GM12865 (cell line): ENCODE results near the gene PAWR.
A peak's percentile ranks its signal among the peaks of the same experiment; 100 is the strongest.
"Not testable (repeated sequence)": the region's sequence is repeated elsewhere in the genome, so short reads cannot be mapped to it uniquely, and the experiment has no call there.

Source experiments
- DNase-seq: peaks from one replicate; pipeline ENCODE4 v3.0.0; 2010; ENCODE audit warnings: low read depth
- H3K4me3 ChIP-seq: 2 replicates; pipeline ENCODE4 v1.5.1; 2011; ENCODE audit warnings: mild to moderate bottlenecking, low read depth, low read length, control low read depth
- CTCF ChIP-seq: IDR thresholded peaks from 2 replicates; pipeline ENCODE4 v1.5.1; 2011; ENCODE audit warnings: low read length, control low read depth, low read depth, inconsistent platforms; ENCODE audit not compliant: insufficient read depth; ENCODE audit errors: missing control alignments

PAWR gene

DNA sequence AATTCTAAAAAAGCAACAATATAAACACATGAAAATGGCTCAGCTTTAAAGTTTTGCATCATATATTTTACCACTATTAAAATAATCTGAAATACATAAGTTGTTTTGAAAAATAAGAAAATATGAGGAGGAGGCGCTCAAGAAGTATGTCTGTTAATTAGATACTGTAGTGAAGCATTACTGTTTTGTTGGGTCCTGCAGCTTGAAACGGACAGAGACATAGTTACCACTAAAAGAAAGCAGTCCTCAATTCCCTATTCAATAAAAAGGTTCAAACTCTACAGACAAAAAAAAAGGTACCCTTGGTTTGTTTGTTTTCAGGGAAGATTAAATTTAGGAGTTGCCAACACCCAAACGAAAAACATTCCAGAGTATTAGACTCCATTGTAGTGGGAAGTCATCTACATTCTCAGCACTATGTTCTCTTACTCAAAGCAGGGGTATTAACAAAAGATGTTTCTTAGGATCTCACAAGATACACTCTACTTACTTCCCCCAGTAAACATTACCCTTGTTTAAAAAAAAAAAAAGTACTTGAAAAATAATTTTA, 3.0 kb downstream of the PAWR start:
- no peak for DNase-seq
- peak overlapping the region; percentile 66 for H3K4me3 ChIP-seq

DNA sequence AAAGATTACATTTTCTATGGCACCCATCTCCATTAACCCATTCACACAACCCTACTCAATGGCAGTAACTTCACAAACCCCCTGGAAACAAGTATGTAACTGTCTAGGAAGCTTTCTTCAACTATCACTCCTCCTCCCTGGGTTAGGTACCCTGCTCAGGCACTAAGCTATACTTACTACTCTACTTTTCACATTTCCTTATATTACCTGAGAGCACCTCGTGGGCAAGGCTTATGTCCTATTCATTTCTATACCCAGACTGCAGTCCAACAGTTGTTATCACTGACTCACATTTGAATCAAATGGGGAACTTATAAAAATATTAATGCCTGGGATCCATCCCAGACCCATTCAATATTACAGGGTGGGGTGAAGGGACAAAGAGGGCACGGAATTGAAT, 4.6 kb downstream of the PAWR start:
- no peak for TF ChIP-seq CTCF
- peak; percentile 14 for DNase-seq

More for the DNA sequence above, 3.0 kb downstream of the PAWR start:
- TF ChIP-seq CTCF = no peak

DNA sequence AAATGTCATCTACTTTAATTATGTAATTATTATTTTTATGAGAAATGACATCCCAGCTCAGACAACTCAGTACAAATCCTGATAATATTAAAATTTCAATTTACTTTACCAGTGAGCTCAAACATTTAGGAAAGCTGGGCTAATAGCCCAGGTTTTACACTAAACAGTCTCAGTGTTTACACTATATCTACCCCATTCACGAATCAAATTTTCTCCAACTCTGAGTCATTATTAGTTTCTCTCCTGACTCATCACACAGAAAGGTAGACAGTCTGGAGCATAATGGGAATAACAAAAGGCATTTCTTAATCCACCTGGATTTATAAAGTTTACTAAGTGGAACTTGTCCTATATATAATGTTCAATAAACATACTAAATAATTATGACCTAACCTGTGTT, 5.7 kb downstream of the PAWR start:
- TF ChIP-seq CTCF = no peak
- H3K4me3 ChIP-seq = no peak overlapping the region
- DNase-seq = no peak

More for the DNA sequence above, 4.6 kb downstream of the PAWR start:
- no peak overlapping the region for H3K4me3 ChIP-seq

DNA sequence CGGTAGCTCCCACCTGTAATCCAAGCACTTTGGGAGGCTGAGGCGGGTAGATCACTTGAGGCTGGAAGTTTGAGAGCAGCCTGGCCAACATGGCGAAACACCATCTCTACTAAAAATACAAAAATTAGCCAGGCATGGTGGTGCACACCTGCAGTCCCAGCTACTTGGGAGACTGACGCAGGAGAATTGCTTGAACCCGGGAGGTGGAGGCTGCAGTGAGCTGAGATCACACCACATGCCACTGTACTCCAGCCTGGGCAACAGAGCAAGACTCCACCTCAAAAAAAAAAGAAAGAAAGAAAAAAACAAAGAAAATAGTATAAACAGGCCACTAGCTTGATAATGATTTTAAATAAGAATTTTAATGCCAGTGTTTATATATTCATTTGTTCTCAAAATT, 6.4 kb downstream of the PAWR start:
- not testable (repeated sequence) for H3K4me3 ChIP-seq, DNase-seq

GRCh38 chr12:79682593-79682992, 8.2 kb downstream of the PAWR start:
- H3K4me3 ChIP-seq = no peak overlapping the region
- TF ChIP-seq CTCF = no peak
- no peak for DNase-seq

DNA sequence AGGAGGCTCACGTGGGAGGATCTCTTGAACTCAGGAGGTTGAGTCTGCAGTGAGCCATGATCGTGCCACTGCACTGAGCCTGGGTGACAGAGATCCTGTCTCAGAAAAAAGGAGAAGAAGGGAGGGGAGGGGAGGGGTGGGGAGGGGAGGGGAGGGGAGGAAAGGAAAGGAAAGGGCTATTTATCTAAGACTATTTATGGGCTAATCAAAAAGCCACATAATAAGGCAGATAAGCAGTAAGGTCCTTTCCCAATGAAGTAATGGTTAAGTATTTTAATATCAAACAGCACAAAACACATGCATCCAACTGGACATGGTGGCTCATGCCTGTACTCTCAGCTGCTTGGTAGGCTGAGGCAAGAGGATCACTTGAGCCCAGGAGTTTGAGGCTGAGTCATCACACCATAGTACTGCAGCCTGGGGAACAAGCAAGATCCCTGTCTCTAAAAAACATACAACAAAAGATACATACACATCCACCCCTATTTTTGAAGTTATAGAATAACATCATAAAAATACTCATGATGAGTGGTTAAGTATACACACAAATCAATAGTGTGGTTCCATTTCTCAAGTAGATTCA, 9.7 kb downstream of the PAWR start:
- TF ChIP-seq CTCF = no peak

DNA sequence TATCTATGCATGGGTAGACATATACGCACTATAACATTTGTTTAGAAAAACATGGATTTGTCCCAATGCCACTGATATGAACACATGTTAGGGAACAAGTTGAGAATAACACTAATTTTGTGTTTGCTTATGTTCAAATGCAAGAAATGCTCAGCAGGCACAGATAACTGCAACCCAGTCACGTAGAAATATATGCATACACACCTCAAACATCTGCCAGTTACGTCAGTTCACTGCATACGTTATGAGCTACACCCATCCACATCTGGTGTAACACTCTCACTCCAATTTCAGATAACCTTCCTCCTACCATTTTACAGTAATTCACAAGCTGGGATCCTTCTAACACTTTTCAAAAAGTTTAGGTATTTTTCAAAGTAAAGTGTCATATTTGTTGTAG, 10.7 kb downstream of the PAWR start:
- no peak for DNase-seq
- H3K4me3 ChIP-seq = no peak overlapping the region
- no peak for TF ChIP-seq CTCF

More for the DNA sequence above, 9.7 kb downstream of the PAWR start:
- DNase-seq = no peak
- no peak overlapping the region for H3K4me3 ChIP-seq
